Naive thymus-derived CD4-positive, alpha-beta T cell (primary cell): ENCODE measurements around the gene CAPRIN2. TPM values are rescaled to one million over a fixed set of nuclear protein-coding genes. Genes with fewer than 3 reads are reported as not detected.
A peak's percentile ranks its signal among the peaks of the same experiment; 100 is the strongest.

ENCODE experiments used
- ATAC-seq: fragments of 150-1000 bp; cut with Tn5 transposase; 2 replicates; pipeline ENCODE4 v1.10.0; 2021; ENCODE audit warnings: mild to moderate bottlenecking, moderate library complexity
- CTCF ChIA-PET: fragments of 350-600 bp; sonication (Branson Sonifier 250); formaldehyde crosslinking; loops from one replicate; lab custom pipeline; 2021; ENCODE audit warnings: antibody characterized with exemption; lab: Charles Lee
- POLR2A ChIA-PET: fragments of 350-600 bp; sonication (Branson Sonifier 250); formaldehyde crosslinking; loops from one replicate; lab custom pipeline; 2021; ENCODE audit warnings: antibody characterized with exemption, inconsistent platforms; lab: Charles Lee
- DNase-seq, 9 donors: peaks; one replicate each; pipeline versions ENCODE4 v3.0.0 to v3.0.0-alpha.2; 2020 to 2022; ENCODE audit warnings: mixed read lengths in 1 of 9
- H3K27ac ChIP-seq: one replicate; pipeline ENCODE4 v1.7.0; 2013; ENCODE audit warnings: mild to moderate bottlenecking, low read depth, low read length, moderate library complexity
- H3K27me3 ChIP-seq, 2 donors: one replicate each; pipeline ENCODE4 v1.7.0; 2013; ENCODE audit warnings: low read length in 2 of 2, mild to moderate bottlenecking in 2 of 2, moderate library complexity in 2 of 2; ENCODE audit not compliant: control insufficient read depth in 2 of 2, insufficient read depth in 2 of 2
- H3K36me3 ChIP-seq, 3 experiments: 1 replicate in 2 of 3; 2 replicates in 1 of 3; pipeline ENCODE4 v1.7.0; 2013; ENCODE audit warnings: low read length in 3 of 3, mild to moderate bottlenecking in 3 of 3, moderate library complexity in 1 of 3; ENCODE audit not compliant: insufficient read depth in 3 of 3, control insufficient read depth in 2 of 3
- H3K4me1 ChIP-seq, 2 donors: one replicate each; pipeline ENCODE4 v1.7.0; 2013; ENCODE audit warnings: low read length in 2 of 2, mild to moderate bottlenecking in 2 of 2, moderate library complexity in 1 of 2; ENCODE audit not compliant: control insufficient read depth in 2 of 2, insufficient read depth in 2 of 2
- H3K4me3 ChIP-seq: 2 replicates; pipeline ENCODE4 v1.7.0; 2013; ENCODE audit warnings: mild to moderate bottlenecking, low read length
- H3K9me3 ChIP-seq, 3 experiments: 1 replicate in 2 of 3; 2 replicates in 1 of 3; pipeline ENCODE4 v1.7.0; 2013; ENCODE audit warnings: low read length in 3 of 3; ENCODE audit not compliant: control insufficient read depth in 2 of 3
- H3K27ac Mint-ChIP-seq, 9 donors: one replicate each; pipeline ENCODE4 v1.8.0; 2020 to 2022; ENCODE audit warnings: mixed read lengths in 9 of 9, mild to moderate bottlenecking in 8 of 9, moderate library complexity in 5 of 9, inconsistent platforms in 2 of 9
- H3K27me3 Mint-ChIP-seq, 5 donors: one replicate each; pipeline ENCODE4 v1.8.0; 2021 to 2022; ENCODE audit warnings: mixed read lengths in 5 of 5, mild to moderate bottlenecking in 1 of 5
- H3K36me3 Mint-ChIP-seq, 5 donors: one replicate each; pipeline ENCODE4 v1.8.0; 2020 to 2022; ENCODE audit warnings: mixed read lengths in 5 of 5, mild to moderate bottlenecking in 3 of 5, inconsistent platforms in 1 of 5
- H3K4me1 Mint-ChIP-seq, 7 donors: one replicate each; pipeline ENCODE4 v1.8.0; 2020 to 2022; ENCODE audit warnings: mixed read lengths in 7 of 7, mild to moderate bottlenecking in 3 of 7, inconsistent platforms in 1 of 7
- H3K4me3 Mint-ChIP-seq, 10 donors: one replicate each; pipeline ENCODE4 v1.8.0; 2020 to 2022; ENCODE audit warnings: mild to moderate bottlenecking in 10 of 10, mixed read lengths in 10 of 10, moderate library complexity in 6 of 10, inconsistent platforms in 2 of 10
- H3K9me3 Mint-ChIP-seq, 11 donors: one replicate each; pipeline ENCODE4 v1.8.0; 2020 to 2022; ENCODE audit warnings: mixed read lengths in 11 of 11, mild to moderate bottlenecking in 4 of 11, inconsistent platforms in 1 of 11, moderate library complexity in 1 of 11
- intact Hi-C, 2 donors: fragments of 100-400 bp; cut with micrococcal nuclease; formaldehyde crosslinking; loops; one replicate each; pipeline ENCODE4 v1.15.1; 2023
- polyA plus RNA-seq, 2 donors: library from polyadenylated mRNA; unstranded; fragments of 300-500 nt; fragmentation: Illumina TruSeq; gene quantifications; one replicate each; pipeline ENCODE4 v1.2.3, GENCODE V29; 2021
- total RNA-seq, 6 experiments: library from RNA in 5 of 6; stranded (reverse) in 5 of 6; gene quantifications; 1 replicate in 5 of 6; 2 replicates in 1 of 6; pipeline ENCODE4 v1.2.3 and lab custom pipeline; 2021 to 2026

CAPRIN2 gene
- total and polyA plus RNA-seq, 7 experiments from 2014 or later: 6.5 to 50.1 (median 26.4) TPM

- no peaks in the 10 kb centered on the region for H3K9me3 Mint-ChIP-seq
- no peaks in the 10 kb centered on the region for H3K27me3 Mint-ChIP-seq
- Histone ChIP-seq H3K36me3 (peaks cover 0 to 14% (median 5%) of the 10 kb centered on the region in 3 experiments), H3K4me3 (no peak overlapping the region), H3K9me3 (no peaks in the 10 kb centered on the region), H3K4me1 (no peaks in the 10 kb centered on the region), H3K27me3 (no peaks in the 10 kb centered on the region), H3K27ac (no peak overlapping the region)
- POLR2A ChIA-PET: no interaction called here
- intact Hi-C loops: no loop called here
- H3K27ac Mint-ChIP-seq: peak overlapping the region in 1 of 9 donors; percentile 3
- DNase-seq (no peak), ATAC-seq (no peak)
- CTCF ChIA-PET: interaction anchor here (0.6 kb wide), 1 partner anchor 69 kb away, joined by 3 read pairs; no protein-coding TSS in a partner anchor
- peaks cover 2 to 66% (median 24%) of the 10 kb centered on the region in 5 donors for H3K36me3 Mint-ChIP-seq
- peaks cover 0 to 18% (median 0%) of the 10 kb centered on the region in 7 donors for H3K4me1 Mint-ChIP-seq
- H3K4me3 Mint-ChIP-seq: no peak overlapping the region
Measured at GRCh38 chr12:30729547-30729946, 25.2 kb downstream of the CAPRIN2 start.

- peaks cover 0 to 18% (median 0%) of the 10 kb centered on the region in 7 donors for H3K4me1 Mint-ChIP-seq
- no peak for DNase-seq
- H3K27me3 Mint-ChIP-seq: no peaks in the 10 kb centered on the region
- peaks cover 0 to 18% (median 5%) of the 10 kb centered on the region in 3 experiments for H3K36me3 ChIP-seq
- no peaks in the 10 kb centered on the region for H3K9me3 ChIP-seq
- H3K9me3 Mint-ChIP-seq: no peaks in the 10 kb centered on the region
- no peaks in the 10 kb centered on the region for H3K4me1 ChIP-seq
- no peak overlapping the region for H3K4me3 Mint-ChIP-seq
- intact Hi-C loops: no loop called here
- H3K27ac ChIP-seq: no peak overlapping the region
- H3K36me3 Mint-ChIP-seq: peaks cover 2 to 69% (median 25%) of the 10 kb centered on the region in 5 donors
- no peak for ATAC-seq
- no peaks in the 10 kb centered on the region for H3K27me3 ChIP-seq
- POLR2A ChIA-PET: no interaction called here
- H3K27ac Mint-ChIP-seq: peak overlapping the region in 1 of 9 donors; percentile 10
- CTCF ChIA-PET: no interaction called here
- no peak overlapping the region for H3K4me3 ChIP-seq
Measured at GRCh38 chr12:30726647-30727046, 28.1 kb downstream of the CAPRIN2 start.

GRCh38 chr12:30725739-30726138 lies 29.0 kb downstream of the CAPRIN2 start:
- DNase-seq (no peak), ATAC-seq (no peak)
- Histone ChIP-seq H3K9me3 (no peaks in the 10 kb centered on the region), H3K36me3 (peaks cover 0 to 18% (median 5%) of the 10 kb centered on the region in 3 experiments), H3K4me3 (no peak overlapping the region), H3K27ac (no peak overlapping the region), H3K4me1 (no peaks in the 10 kb centered on the region), H3K27me3 (no peaks in the 10 kb centered on the region)
- H3K4me1 Mint-ChIP-seq: peaks cover 0 to 18% (median 0%) of the 10 kb centered on the region in 7 donors
- no peaks in the 10 kb centered on the region for H3K27me3 Mint-ChIP-seq
- ChIA-PET POLR2A (interaction anchor here (1.7 kb wide), 1 partner anchor 30 kb away, joined by 4 read pairs; the partner anchor contains the start of gene IPO8), CTCF (no interaction called here)
- no peak overlapping the region for H3K4me3 Mint-ChIP-seq
- intact Hi-C loops: no loop called here
- no peak overlapping the region for H3K27ac Mint-ChIP-seq
- peaks cover 2 to 66% (median 25%) of the 10 kb centered on the region in 5 donors for H3K36me3 Mint-ChIP-seq
- no peaks in the 10 kb centered on the region for H3K9me3 Mint-ChIP-seq

GRCh38 chr12:30719060-30719459 lies 35.7 kb downstream of the CAPRIN2 start:
- POLR2A ChIA-PET: no interaction called here
- Mint-ChIP-seq H3K4me1 (no peaks in the 10 kb centered on the region), H3K36me3 (peaks cover 2 to 60% (median 22%) of the 10 kb centered on the region in 5 donors)

GRCh38 chr12:30707613-30708342 lies 47.0 kb downstream of the CAPRIN2 start:
- H3K4me3 ChIP-seq: no peak overlapping the region
- Mint-ChIP-seq H3K36me3 (peaks cover 5 to 29% (median 12%) of the 10 kb centered on the region in 5 donors), H3K9me3 (no peaks in the 10 kb centered on the region), H3K27me3 (no peaks in the 10 kb centered on the region), H3K4me3 (no peak overlapping the region), H3K4me1 (no peaks in the 10 kb centered on the region), H3K27ac (peak overlapping the region in 1 of 9 donors; percentile 28)
- intact Hi-C loops: no loop called here
- DNase-seq (no peak), ATAC-seq (no peak)
- H3K36me3 ChIP-seq: peaks cover 0 to 12% (median 10%) of the 10 kb centered on the region in 3 experiments
- no peaks in the 10 kb centered on the region for H3K27me3 ChIP-seq
- H3K9me3 ChIP-seq: no peaks in the 10 kb centered on the region
- no peaks in the 10 kb centered on the region for H3K4me1 ChIP-seq
- ChIA-PET POLR2A (no interaction called here), CTCF (interaction anchor here (0.6 kb wide), 1 partner anchor 10 kb away, joined by 3 read pairs; no protein-coding TSS in a partner anchor)
- no peak overlapping the region for H3K27ac ChIP-seq

More at GRCh38 chr12:30719060-30719459, 35.7 kb downstream of the CAPRIN2 start:
- CTCF ChIA-PET: no interaction called here
- H3K4me1 ChIP-seq: no peaks in the 10 kb centered on the region
- no peak overlapping the region for H3K27ac ChIP-seq
- intact Hi-C loops: no loop called here
- H3K9me3 Mint-ChIP-seq: no peaks in the 10 kb centered on the region
- no peak overlapping the region for H3K4me3 Mint-ChIP-seq
- H3K27me3 Mint-ChIP-seq: no peaks in the 10 kb centered on the region
- H3K9me3 ChIP-seq: no peaks in the 10 kb centered on the region
- H3K27ac Mint-ChIP-seq: no peak overlapping the region
- H3K27me3 ChIP-seq: no peaks in the 10 kb centered on the region
- DNase-seq (no peak), ATAC-seq (no peak)
- H3K4me3 ChIP-seq: no peak overlapping the region
- H3K36me3 ChIP-seq: peaks cover 0 to 32% (median 0%) of the 10 kb centered on the region in 3 experiments

- Mint-ChIP-seq H3K27me3 (no peaks in the 10 kb centered on the region), H3K27ac (no peak overlapping the region), H3K36me3 (peaks cover 5 to 23% (median 12%) of the 10 kb centered on the region in 5 donors), H3K4me1 (no peaks in the 10 kb centered on the region), H3K9me3 (no peaks in the 10 kb centered on the region), H3K4me3 (no peak overlapping the region)
- Histone ChIP-seq H3K27me3 (no peaks in the 10 kb centered on the region), H3K4me1 (no peaks in the 10 kb centered on the region), H3K27ac (no peak overlapping the region), H3K36me3 (peaks cover 0 to 10% (median 9%) of the 10 kb centered on the region in 3 experiments), H3K4me3 (no peak overlapping the region), H3K9me3 (no peaks in the 10 kb centered on the region)
- POLR2A ChIA-PET: interaction anchor here (1.3 kb wide), 1 partner anchor 12 kb away, joined by 4 read pairs; no protein-coding TSS in a partner anchor
- intact Hi-C loops: no loop called here
- DNase-seq (no peak), ATAC-seq (no peak)
- CTCF ChIA-PET: interaction anchor here (0.6 kb wide), 1 partner anchor 1300 kb away, joined by 3 read pairs; no protein-coding TSS in a partner anchor
Measured at GRCh38 chr12:30706476-30706875, 48.3 kb downstream of the CAPRIN2 start.
